H4 (cell line): ENCODE measurements around the gene KHDC1L. TPM values are rescaled to one million over a fixed set of nuclear protein-coding genes. Genes with fewer than 3 reads are reported as not detected.
"Not testable (repeated sequence)": the region's sequence is repeated elsewhere in the genome, so short reads cannot be mapped to it uniquely, and the experiment has no call there.

Source experiments
- DNase-seq: peaks from one replicate; pipeline ENCODE4 v3.0.0-alpha.2; 2015; ENCODE audit warnings: low spot score
- total RNA-seq: library from RNA; depleted of rRNA; stranded (reverse); fragments of >200 nt; shearing (Covaris generic); gene quantifications from 2 replicates; pipeline ENCODE4 v1.2.3, GENCODE V29; 2014; rRNA removed

KHDC1L gene
- total RNA-seq, 1 experiment from 2014 or later = not detected

- no peak for DNase-seq
Observed at GRCh38 chr6:73207221-73207837, 18.0 kb downstream of the KHDC1L start.

DNA sequence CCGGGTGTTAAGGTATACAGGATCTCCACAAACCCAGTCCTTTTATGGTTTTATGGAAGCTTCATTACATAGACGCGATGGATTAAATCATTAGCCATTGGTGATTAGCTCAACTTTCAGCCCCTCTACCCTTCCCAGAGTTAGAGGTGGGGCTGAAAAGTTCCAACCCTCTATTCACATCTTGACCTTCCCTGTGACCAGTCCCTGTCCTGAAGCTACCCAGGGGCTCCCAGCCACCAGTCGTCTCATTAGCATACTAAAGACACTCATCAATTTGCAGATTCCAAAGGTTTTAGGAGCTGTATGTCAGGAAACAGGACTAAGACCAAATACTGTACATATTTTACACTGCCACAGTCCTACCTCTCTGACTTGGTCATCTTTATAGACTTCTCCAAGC lies 21.0 kb downstream of the KHDC1L start:
- no peak for DNase-seq

DNA sequence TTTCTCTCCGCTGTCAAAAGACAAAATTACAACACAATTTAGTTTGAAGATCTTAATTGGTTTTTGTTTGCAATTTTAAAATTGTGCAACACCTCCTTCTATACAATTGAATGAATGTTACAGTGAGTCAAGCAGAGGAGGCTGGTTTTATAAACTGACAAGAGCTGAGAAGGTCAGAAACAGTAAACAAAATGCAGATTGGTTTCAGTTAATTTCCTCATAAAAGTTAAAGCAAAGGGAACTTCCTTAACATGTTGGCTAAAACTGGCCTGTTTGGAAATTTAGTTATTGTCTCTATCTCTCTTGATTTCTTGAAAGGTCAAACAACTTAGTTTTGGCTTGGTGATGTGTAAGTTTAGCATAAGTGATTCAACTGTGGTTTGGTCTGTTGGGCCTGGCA lies 22.2 kb downstream of the KHDC1L start:
- peak; percentile 32 for DNase-seq

GRCh38 chr6:73200735-73201134 lies 24.6 kb downstream of the KHDC1L start:
- DNase-seq = no peak

DNA sequence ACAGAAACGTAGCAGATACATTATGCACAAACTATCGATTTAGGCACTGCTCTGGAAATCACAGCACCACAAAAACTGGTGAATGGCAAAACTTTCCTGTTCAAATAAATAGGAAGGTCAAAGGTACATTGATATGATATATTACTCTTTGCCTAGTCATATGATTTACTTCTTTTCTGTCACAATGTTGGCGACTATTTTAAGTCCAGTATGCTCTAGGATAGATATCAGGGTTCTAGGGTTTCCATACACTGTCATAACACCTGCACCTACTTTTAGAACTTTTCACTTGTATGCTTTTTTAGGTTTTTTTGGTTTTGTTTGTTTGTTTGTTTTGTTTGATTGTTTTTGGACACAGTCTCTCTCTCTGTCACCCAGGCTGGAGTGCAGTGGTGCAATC lies 25.0 kb downstream of the KHDC1L start:
- no peak for DNase-seq

DNA sequence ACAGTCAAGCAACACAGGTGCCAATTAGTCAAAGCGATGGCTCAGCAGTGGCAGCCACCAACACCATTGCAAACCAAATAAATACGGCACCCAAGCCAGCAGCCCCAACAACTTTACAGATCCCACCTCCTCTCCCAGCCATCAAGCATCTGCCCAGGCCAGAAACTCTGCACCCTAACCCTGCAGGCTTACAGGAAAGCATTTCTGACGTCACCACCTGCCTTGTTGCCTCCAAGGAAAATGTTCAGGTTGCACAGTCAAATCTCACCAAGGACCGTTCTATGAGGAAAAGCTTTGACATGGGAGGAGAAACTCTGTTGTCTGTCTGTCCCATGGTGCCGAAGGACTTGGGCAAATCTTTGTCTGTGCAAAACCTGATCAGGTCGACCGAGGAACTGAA lies 30.6 kb downstream of the KHDC1L start:
- no peak for DNase-seq

DNA sequence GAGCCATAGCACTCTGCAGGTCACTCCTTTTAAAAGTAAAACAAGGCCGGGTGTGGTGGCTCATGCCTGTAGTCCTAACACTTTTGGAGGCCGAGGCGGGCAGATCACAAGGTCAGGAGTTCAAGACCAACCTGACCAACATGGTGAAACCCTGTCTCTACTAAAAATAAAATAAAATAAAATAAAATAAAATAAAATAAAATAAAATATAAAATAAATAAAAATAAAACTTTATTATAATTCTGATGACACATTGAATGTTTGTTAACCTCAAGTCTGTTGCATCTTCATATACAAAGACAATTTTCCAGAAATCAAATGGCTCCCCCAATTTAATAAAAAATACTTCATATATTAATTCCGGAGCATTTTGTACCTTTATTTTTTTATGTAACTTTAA lies 32.0 kb downstream of the KHDC1L start:
- DNase-seq = not testable (repeated sequence)

DNA sequence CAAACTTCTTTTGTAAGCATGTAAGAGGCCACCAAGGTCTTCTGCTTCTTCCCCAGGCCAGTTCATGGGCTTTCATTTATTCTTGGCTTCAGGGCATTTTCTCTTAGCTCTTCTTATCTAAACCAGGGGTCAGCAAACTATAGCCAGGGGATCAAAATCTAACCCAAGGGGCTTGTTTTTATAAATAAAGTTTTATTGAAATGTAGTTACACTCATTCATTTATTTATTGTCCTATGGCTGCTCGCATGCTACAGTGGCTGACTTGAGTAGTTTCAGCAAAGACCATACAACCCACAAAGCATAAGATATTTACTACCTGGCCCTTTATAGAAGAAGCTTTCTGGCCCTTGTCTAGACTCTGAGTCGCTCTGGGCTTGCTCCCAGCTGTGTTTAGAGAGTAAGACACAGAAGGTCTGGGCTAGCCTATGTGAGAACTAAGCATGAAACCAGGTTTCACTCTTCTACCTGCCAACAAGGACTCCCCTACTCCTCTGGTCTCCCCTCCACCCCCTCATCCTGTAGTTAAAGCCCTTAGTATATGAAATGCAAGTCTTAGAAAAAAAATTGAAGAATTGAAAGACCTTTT lies 43.2 kb downstream of the KHDC1L start:
- no peak for DNase-seq

- DNase-seq = peak; percentile 74
Observed at GRCh38 chr6:73180763-73181619, 44.3 kb downstream of the KHDC1L start.

GRCh38 chr6:73180076-73180738 lies 45.1 kb downstream of the KHDC1L start:
- no peak for DNase-seq

GRCh38 chr6:73177221-73177944 lies 47.9 kb downstream of the KHDC1L start:
- no peak for DNase-seq

DNA sequence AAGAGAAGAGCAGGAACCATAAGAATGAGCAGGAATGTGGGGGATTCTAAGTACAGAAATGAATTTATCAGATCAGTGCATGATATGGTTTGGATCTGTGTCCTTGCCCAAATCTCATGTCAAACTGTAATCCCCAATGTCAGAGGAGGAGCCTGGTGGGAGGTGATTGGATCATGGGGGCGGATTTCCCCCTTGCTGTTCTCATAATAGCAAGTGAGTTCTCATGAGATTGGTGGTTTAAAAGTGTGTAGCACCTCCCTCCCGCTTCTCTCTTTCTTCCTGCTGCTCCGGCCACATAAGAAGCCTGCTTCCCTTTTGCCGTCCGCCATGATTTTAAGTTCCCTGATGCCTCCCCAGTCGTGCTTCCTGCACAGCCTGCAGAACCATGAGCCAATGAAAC lies 49.2 kb downstream of the KHDC1L start:
- no peak for DNase-seq

DNA sequence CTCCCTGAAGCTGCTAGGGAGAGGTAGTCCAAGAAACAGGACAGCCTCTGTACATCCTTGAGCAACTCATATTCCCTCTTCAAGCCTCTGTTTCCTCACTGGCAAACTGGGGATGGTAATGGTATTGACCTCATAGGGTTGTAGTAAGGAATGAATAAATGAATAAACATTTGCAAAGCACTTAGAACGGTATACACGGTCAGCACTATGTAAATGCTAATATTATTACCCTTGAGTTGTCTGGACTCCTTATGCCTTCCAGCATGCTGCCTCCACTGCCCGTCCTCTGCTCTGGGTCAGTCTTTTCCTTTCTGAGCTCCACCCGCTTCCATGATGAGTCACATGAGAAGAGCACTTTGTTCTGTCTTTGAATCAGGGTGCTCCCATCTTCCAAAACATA lies 50.6 kb downstream of the KHDC1L start:
- no peak for DNase-seq

Other genes with a start within 250 kb of the KHDC1L start
- gene KHDC1, start 37.7 kb upstream of the KHDC1L start, total RNA-seq = 5.2 and 5.5 TPM in 2 replicates
- gene DPPA5, start 128.8 kb upstream of the KHDC1L start, total RNA-seq = not detected in 2 replicates
- not detected in 2 replicates for gene KHDC3L, start 137.2 kb upstream of the KHDC1L start, total RNA-seq
- gene OOEP, start 144.4 kb upstream of the KHDC1L start, total RNA-seq = not detected in 2 replicates
- not detected in 2 replicates for gene DDX43, start 169.3 kb upstream of the KHDC1L start, total RNA-seq
- gene CGAS, start 226.8 kb upstream of the KHDC1L start, total RNA-seq = not detected in 2 replicates
- gene MTO1, start 236.2 kb upstream of the KHDC1L start, total RNA-seq = 17.0 and 17.4 TPM in 2 replicates